MCF 10A (cell line): ENCODE measurements around the gene SRD5A2. TPM values are rescaled to one million over a fixed set of nuclear protein-coding genes. Genes with fewer than 3 reads are reported as not detected.
A peak's percentile ranks its signal among the peaks of the same experiment; 100 is the strongest.

Experiments
- BruUV-seq: library from RNA; stranded (reverse); fragments of 400-500 nt; replicated peaks from 2 replicates; lab custom pipeline; 2021; lab: Mats Ljungman, UMichigan
- CTCF ChIA-PET: fragments of 300-600 bp; sonication (Branson Sonifier 250); formaldehyde crosslinking; extraction: SDS; loops from one replicate; lab custom pipeline; 2021; ENCODE audit warnings: antibody characterized with exemption, inconsistent platforms; lab: Yijun Ruan, JAX
- POLR2A ChIA-PET: fragments of 300-600, 350-650 bp; sonication (Branson Sonifier 250); formaldehyde crosslinking; extraction: SDS; loops from one replicate; lab custom pipeline; 2020; ENCODE audit warnings: antibody characterized with exemption, inconsistent platforms; lab: Yijun Ruan, JAX
- DNase-seq: peaks from one replicate; pipeline ENCODE4 v3.0.0-alpha.2; 2018; ENCODE audit not compliant: unreplicated experiment
- H3K27ac Mint-ChIP-seq: one replicate; pipeline ENCODE4 v1.8.0; 2022; ENCODE audit warnings: mild to moderate bottlenecking, low read depth, mixed read lengths; ENCODE audit not compliant: unreplicated experiment
- H3K27me3 Mint-ChIP-seq: one replicate; pipeline ENCODE4 v1.8.0; 2022; ENCODE audit warnings: mixed read lengths; ENCODE audit not compliant: insufficient read depth, unreplicated experiment
- H3K36me3 Mint-ChIP-seq: one replicate; pipeline ENCODE4 v1.8.0; 2022; ENCODE audit warnings: mild to moderate bottlenecking, moderate library complexity, mixed read lengths; ENCODE audit not compliant: insufficient read depth, unreplicated experiment
- H3K4me1 Mint-ChIP-seq: one replicate; pipeline ENCODE4 v1.8.0; 2022; ENCODE audit warnings: mixed read lengths; ENCODE audit not compliant: insufficient read depth, unreplicated experiment
- H3K4me3 Mint-ChIP-seq: one replicate; pipeline ENCODE4 v1.8.0; 2022; ENCODE audit warnings: mild to moderate bottlenecking, moderate library complexity, mixed read lengths; ENCODE audit not compliant: unreplicated experiment
- H3K9me3 Mint-ChIP-seq: one replicate; pipeline ENCODE4 v1.8.0; 2022; ENCODE audit warnings: mixed read lengths; ENCODE audit not compliant: unreplicated experiment
- intact Hi-C: fragments of 100-400 bp; cut with micrococcal nuclease; formaldehyde crosslinking; loops from 2 replicates; pipeline ENCODE4 v1.14.1; 2022
- total RNA-seq: library from RNA; stranded (reverse); gene quantifications from 2 replicates; pipeline ENCODE4 v1.2.3, GENCODE V29; 2022
- TF ChIP-seq, protein P1 (sequence below): fragments of 200-600 bp; IDR thresholded peaks from one replicate; pipeline ENCODE4 v1.8.0; 2022; ENCODE audit warnings: antibody characterized with exemption, mild to moderate bottlenecking; ENCODE audit not compliant: unreplicated experiment

Gene SRD5A2
- total RNA-seq, 1 experiment from 2014 or later: not detected

- ChIA-PET POLR2A (no interaction called here), CTCF (interaction anchor here (1.0 kb wide), 1 partner anchor 166 kb away, joined by 3 read pairs; no protein-coding TSS in a partner anchor)
- intact Hi-C loops: loop anchor here (10.0 kb wide), 1 partner anchor 814 kb away; no protein-coding TSS in a partner anchor
- H3K9me3 Mint-ChIP-seq: no peaks in the 10 kb centered on the region
- DNase-seq: no peak
- H3K4me1 Mint-ChIP-seq: no peaks in the 10 kb centered on the region
- BruUV-seq: no TSS peak
- H3K27me3 Mint-ChIP-seq: no peaks in the 10 kb centered on the region
- H3K27ac Mint-ChIP-seq: no peak overlapping the region
- no peak overlapping the region for H3K4me3 Mint-ChIP-seq
- TF ChIP-seq, protein P1, sequence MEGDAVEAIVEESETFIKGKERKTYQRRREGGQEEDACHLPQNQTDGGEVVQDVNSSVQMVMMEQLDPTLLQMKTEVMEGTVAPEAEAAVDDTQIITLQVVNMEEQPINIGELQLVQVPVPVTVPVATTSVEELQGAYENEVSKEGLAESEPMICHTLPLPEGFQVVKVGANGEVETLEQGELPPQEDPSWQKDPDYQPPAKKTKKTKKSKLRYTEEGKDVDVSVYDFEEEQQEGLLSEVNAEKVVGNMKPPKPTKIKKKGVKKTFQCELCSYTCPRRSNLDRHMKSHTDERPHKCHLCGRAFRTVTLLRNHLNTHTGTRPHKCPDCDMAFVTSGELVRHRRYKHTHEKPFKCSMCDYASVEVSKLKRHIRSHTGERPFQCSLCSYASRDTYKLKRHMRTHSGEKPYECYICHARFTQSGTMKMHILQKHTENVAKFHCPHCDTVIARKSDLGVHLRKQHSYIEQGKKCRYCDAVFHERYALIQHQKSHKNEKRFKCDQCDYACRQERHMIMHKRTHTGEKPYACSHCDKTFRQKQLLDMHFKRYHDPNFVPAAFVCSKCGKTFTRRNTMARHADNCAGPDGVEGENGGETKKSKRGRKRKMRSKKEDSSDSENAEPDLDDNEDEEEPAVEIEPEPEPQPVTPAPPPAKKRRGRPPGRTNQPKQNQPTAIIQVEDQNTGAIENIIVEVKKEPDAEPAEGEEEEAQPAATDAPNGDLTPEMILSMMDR: no peak
- H3K36me3 Mint-ChIP-seq: peaks cover 6% of the 10 kb centered on the region
Observed at GRCh38 chr2:31528823-31529222, 51.9 kb downstream of the SRD5A2 start.

DNA sequence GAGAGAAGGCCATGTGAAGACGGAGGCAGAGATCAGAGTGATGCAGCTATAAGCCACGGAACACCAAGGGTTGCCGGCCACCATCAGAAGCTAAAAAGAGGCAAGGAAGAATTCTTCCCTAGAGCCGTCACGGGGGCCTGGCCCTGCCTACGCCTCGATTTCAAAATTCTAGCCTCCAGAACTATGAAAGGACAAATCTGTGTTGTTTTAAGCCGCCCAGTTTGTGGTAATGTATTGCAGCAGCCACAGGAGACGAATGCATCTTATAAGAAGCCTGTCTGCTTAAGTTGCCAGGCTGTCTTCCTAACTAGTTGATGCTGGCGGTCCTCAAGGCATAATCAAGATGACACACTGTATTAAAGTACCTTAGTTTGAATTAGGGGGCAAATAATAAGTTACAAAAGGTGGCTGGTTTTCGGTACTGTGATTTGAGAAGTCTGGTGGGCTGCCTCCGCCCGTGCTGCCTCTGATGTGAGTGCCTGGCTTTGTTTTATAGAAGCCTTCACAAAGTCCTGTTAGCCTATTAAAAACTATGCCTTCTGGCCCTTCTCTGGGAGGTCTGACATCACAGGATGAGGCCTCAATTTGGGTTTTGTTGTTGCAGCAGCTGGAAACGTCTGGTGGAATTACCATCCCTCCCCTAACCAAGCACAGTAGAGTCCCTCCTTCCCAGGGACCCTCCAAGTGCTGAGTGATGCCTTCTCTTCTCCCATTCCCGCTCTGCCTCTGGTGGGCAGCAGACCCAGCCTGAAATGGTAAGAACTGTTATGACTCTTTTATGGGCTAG lies 53.6 kb downstream of the SRD5A2 start:
- no peaks in the 10 kb centered on the region for H3K9me3 Mint-ChIP-seq
- peaks cover 6% of the 10 kb centered on the region for H3K36me3 Mint-ChIP-seq
- TF ChIP-seq, protein P1: no peak
- no TSS peak for BruUV-seq
- H3K4me1 Mint-ChIP-seq: no peaks in the 10 kb centered on the region
- intact Hi-C loops: loop anchor here (10.0 kb wide), 1 partner anchor 812 kb away; no protein-coding TSS in a partner anchor
- H3K27me3 Mint-ChIP-seq: no peaks in the 10 kb centered on the region
- no peak overlapping the region for H3K27ac Mint-ChIP-seq
- no peak overlapping the region for H3K4me3 Mint-ChIP-seq
- peak; percentile 30 for DNase-seq
- POLR2A ChIA-PET: no interaction called here
- CTCF ChIA-PET: interaction anchor here (0.5 to 5.5 kb wide), 4 partner anchors 15 to 382 kb away, joined by 3 to 46 read pairs (median 4); partner anchors contain the start of gene XDH

GRCh38 chr2:31525876-31526275 lies 54.9 kb downstream of the SRD5A2 start:
- Mint-ChIP-seq H3K4me1 (no peaks in the 10 kb centered on the region), H3K4me3 (no peak overlapping the region), H3K9me3 (no peaks in the 10 kb centered on the region), H3K27me3 (no peaks in the 10 kb centered on the region), H3K36me3 (peaks cover 6% of the 10 kb centered on the region), H3K27ac (no peak overlapping the region)
- ChIA-PET POLR2A (interaction anchor here (1.0 kb wide), 1 partner anchor 113 kb away, joined by 4 read pairs; no protein-coding TSS in a partner anchor), CTCF (interaction anchor here (0.5 to 5.5 kb wide), 5 partner anchors 68 to 267 kb away, joined by 3 to 46 read pairs (median 3); partner anchors contain the start of gene XDH)
- TF ChIP-seq, protein P1: no peak
- DNase-seq: no peak
- BruUV-seq: no TSS peak
- intact Hi-C loops: loop anchor here (10.0 kb wide), 1 partner anchor 811 kb away; no protein-coding TSS in a partner anchor

GRCh38 chr2:31524592-31524991 lies 56.1 kb downstream of the SRD5A2 start:
- Mint-ChIP-seq H3K4me3 (no peak overlapping the region), H3K9me3 (no peaks in the 10 kb centered on the region), H3K27ac (no peak overlapping the region), H3K36me3 (peaks cover 6% of the 10 kb centered on the region), H3K27me3 (no peaks in the 10 kb centered on the region), H3K4me1 (no peaks in the 10 kb centered on the region)
- TF ChIP-seq, protein P1: no peak
- BruUV-seq: no TSS peak
- ChIA-PET CTCF (interaction anchor here (0.7 to 5.5 kb wide), 21 partner anchors 10 to 811 kb away, joined by 3 to 46 read pairs (median 7); partner anchors contain the start of gene XDH), POLR2A (interaction anchor here (0.9 kb wide), 1 partner anchor 141 kb away, joined by 3 read pairs; no protein-coding TSS in a partner anchor)
- DNase-seq: no peak
- intact Hi-C loops: loop anchor here (1.0 to 10.0 kb wide), 4 partner anchors 110 to 810 kb away; partner anchors contain the start of gene XDH
